GM18520 (cell line): ENCODE results near the gene JDP2.

Experiments
- ATAC-seq: cut with Tn5 transposase; IDR thresholded peaks from one replicate; pipeline ENCODE4 v1.9.1; 2021; ENCODE audit not compliant: unreplicated experiment

The JDP2 gene

GRCh38 chr14:75511201-75511600 is 83.4 kb downstream of the JDP2 start:
- no peak for ATAC-seq

DNA sequence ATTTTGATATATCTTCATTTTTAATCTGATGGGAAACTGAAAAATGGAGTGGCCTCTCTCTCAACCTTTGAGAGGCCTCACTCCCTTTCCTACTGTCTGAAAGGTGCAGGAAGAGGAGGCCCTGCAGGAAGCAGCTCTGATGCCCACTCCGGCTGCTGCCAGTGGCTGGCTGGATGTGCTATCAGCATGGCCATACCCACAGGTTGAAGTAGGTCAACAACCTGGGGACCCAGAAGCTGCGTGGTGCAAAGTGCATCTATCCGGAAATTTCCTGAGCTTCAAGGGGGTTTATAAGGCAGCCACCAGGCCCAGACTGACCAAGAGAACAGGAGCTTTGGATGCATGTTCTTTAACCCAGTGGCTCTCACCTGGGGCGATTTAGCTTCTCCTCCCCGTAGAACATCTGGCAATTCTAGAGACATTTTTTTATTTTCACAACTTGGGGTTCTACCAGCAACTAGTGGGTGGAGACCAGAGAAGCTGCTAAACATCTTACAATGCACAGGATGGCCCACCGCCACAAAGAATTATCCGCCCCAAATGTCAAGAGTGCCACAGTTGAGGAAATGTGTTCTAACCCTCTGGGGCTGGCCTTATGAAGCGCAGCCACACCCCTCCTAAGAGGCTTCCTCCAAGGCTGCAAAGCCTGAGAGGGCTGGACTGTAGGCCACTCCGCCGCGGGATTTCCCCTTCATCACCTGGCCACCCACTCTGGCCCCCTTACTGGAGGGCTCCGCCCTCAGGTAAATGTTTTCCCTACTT is 86.3 kb downstream of the JDP2 start:
- peak; percentile 34 for ATAC-seq

DNA sequence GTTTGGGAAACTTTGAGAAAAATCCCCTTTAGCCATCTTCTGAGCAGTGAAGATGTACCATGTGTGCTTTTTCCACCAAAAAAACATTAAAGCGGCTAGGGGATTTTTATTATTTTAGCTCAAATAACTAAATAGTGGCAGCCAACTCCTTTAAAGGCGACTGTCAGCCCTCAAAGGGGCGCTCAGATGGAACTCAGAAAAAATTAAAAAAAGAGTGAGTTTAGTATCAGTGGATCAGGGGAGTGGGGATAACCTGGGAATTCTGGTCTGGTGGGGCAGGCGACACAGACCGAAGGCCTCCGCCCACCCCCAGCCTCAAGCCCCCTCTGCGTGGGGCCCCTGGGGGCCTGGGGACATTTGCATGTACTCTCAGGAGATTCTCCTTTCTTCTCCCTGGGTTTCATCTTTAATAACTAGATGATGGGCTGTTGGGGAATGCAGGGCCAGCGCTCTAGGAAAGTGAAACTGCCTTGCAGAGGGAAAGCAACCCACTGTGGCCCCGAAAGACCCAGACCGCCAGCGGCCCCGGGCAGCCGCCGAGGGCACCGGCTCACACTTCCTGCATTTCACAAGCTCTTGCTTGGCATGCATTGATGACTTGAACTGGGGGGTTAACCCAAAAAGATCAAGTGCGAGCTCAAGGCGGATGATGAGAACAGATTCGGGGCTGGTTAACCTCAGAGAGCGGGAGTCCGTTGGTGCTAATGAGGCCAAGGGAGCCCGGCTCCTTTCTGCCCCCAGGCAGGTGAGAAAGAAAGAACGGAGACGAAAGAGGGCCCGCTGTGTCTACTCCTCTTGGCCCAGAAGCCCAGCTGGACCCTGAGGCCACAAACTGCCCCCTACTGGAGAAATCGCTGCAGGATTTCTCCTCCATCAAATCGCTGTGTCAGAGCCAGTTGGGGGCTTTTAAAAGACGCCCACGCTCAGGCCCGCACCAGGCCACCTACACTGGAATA is 87.1 kb downstream of the JDP2 start:
- peak; percentile 47 for ATAC-seq

DNA sequence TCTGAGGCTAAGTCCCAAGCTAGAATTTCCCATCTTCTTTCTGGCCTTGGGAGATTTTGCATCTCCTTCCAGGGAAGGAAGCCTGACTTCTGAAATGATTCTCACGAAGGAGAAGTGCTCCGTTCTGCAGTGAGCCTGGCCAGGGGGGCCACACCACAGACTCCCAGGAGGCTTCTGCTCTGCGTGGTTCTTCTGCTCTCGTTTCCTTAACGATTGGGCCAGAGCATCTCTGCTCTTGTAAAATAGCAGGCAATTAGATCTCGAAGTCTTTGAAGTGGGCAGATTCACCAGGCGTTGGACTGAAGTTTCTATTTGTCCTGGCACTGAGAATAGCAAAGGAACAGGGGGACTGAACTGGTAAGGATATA is 87.8 kb downstream of the JDP2 start:
- no peak for ATAC-seq

GRCh38 chr14:75518625-75519024 is 90.8 kb downstream of the JDP2 start:
- no peak for ATAC-seq

DNA sequence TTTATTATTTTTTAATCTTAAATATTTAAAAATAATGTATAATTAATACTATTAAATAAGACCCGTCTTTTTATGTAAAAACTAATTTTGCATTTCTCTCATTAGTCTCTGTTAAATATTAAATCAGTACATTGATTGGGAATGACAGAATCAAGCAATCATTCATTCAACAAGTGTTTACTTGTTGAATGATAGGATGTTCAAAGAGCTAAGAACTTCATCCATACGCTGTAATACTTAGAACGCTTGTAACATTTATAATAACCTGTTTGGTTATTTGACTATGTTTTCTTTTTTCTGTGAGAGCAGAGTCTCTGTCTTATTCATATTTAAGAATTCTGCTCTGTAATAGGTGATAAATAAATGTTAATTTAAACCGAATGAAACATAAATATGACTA is 91.6 kb downstream of the JDP2 start:
- no peak for ATAC-seq

- ATAC-seq = no peak
These were observed 92.3 kb downstream of the JDP2 start for GRCh38 chr14:75519826-75520728.

- no peak for ATAC-seq
These were observed 93.0 kb downstream of the JDP2 start for GRCh38 chr14:75520852-75521251.

DNA sequence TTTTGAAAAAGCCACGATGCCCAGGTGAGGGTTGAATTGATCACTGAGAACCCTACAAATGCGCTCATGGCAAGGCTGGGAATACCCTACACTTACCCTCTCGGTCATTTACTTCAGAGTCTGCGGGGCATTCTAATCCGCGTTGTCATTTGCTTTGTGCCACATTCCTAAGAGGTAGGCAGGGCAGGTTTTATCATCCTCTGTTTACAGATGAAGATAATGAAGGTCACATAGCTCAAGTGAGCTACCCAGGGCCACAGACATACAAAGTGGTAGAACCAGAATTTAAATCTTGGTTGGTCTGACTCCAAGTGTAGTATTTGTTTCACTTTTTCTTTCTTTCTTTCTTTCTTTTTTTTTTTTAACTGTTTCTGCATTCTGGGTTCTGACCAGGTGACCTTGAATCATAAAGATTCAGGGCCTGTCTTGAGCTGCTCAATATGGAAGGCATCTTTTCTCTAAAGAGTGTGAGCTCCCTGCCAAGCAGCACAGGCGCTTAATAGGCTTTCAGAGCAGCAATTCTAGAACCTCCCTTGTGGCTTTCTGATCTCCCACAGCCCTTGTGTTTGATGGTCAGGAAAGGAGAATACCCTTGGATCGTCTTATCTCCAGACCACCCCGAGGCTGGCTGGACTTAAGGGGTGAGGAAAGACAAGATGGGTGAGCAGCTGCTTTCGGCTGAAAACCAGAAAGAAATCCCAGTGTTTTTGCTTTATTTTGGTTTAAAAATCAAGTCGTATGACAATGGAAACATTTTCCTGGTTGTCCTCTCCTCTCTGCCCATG is 93.8 kb downstream of the JDP2 start:
- ATAC-seq = no peak

GRCh38 chr14:75522224-75522982 is 94.6 kb downstream of the JDP2 start, which contains the start of gene BATF:
TSS of gene BATF (plus strand) at chr14:75522469. CDS start at chr14:75522683, 214 bp downstream.
- ATAC-seq = no peak

DNA sequence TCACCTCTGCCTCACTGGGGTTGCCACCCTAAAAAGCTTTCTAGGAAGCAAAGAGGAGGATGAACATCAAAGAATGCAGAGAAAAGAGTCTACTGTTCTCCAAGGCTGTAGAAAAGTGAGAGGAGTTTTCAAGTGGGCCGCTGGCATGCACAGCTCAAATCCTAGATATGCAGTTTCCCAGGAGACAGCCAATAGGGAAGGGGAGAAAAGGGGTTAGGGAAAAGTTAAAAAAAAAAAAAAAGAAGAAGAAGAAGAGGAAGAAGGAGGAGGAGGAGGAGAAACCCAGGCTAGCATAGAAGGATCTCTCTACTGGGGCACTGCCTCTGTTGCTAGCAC is 95.1 kb downstream of the JDP2 start:
- ATAC-seq = no peak
